CD4-positive, CD25-positive, alpha-beta regulatory T cell (primary cell): ENCODE measurements around the gene CYP2D6. TPM values are rescaled to one million over a fixed set of nuclear protein-coding genes. Genes with fewer than 3 reads are reported as not detected.

Experiments used
- ATAC-seq, 2 donors: fragments of 150-1000 bp; cut with Tn5 transposase; one replicate each; pipeline ENCODE4 v1.10.0; 2021; ENCODE audit warnings: low read depth in 2 of 2, moderate number of reproducible peaks in 2 of 2, moderate library complexity in 1 of 2
- DNase-seq, 3 donors: peaks; one replicate each; pipeline versions ENCODE4 v3.0.0 to v3.0.0-alpha.2; 2012 to 2022; ENCODE audit warnings: mixed read lengths in 1 of 3
- H3K27ac ChIP-seq: one replicate; pipeline ENCODE4 v1.7.0; 2013; ENCODE audit warnings: mild to moderate bottlenecking, low read length; ENCODE audit not compliant: insufficient read depth, poor library complexity, severe bottlenecking
- H3K27me3 ChIP-seq: one replicate; pipeline ENCODE4 v1.7.0; 2013; ENCODE audit warnings: low read length; ENCODE audit not compliant: control insufficient read depth, insufficient read depth
- H3K36me3 ChIP-seq: one replicate; pipeline ENCODE4 v1.7.0; 2013; ENCODE audit warnings: mild to moderate bottlenecking, low read length, moderate library complexity; ENCODE audit not compliant: control insufficient read depth, insufficient read depth
- H3K4me1 ChIP-seq: 2 replicates; pipeline ENCODE4 v1.7.0; 2013; ENCODE audit warnings: mild to moderate bottlenecking, low read length; ENCODE audit not compliant: insufficient read depth, control insufficient read depth, poor library complexity, severe bottlenecking
- H3K4me3 ChIP-seq: one replicate; pipeline ENCODE4 v1.7.0; 2013; ENCODE audit warnings: low read depth, mild to moderate bottlenecking, low read length, moderate library complexity
- H3K9me3 ChIP-seq, 2 experiments: 1 replicate in 1 of 2; 2 replicates in 1 of 2; pipeline ENCODE4 v1.7.0; 2013; ENCODE audit warnings: low read length in 2 of 2, mild to moderate bottlenecking in 1 of 2, moderate library complexity in 1 of 2; ENCODE audit not compliant: control insufficient read depth in 2 of 2
- H3K27ac Mint-ChIP-seq, 3 donors: one replicate each; pipeline ENCODE4 v1.8.0; 2020 to 2022; ENCODE audit warnings: mild to moderate bottlenecking in 3 of 3, mixed read lengths in 3 of 3, moderate library complexity in 2 of 3
- H3K27me3 Mint-ChIP-seq: one replicate; pipeline ENCODE4 v1.8.0; 2022; ENCODE audit warnings: mild to moderate bottlenecking, mixed read lengths
- H3K36me3 Mint-ChIP-seq: one replicate; pipeline ENCODE4 v1.8.0; 2020; ENCODE audit warnings: mixed read lengths
- H3K4me1 Mint-ChIP-seq, 4 donors: one replicate each; pipeline ENCODE4 v1.8.0; 2020 to 2022; ENCODE audit warnings: mixed read lengths in 4 of 4, mild to moderate bottlenecking in 1 of 4
- H3K4me3 Mint-ChIP-seq, 4 donors: one replicate each; pipeline ENCODE4 v1.8.0; 2020 to 2022; ENCODE audit warnings: mild to moderate bottlenecking in 4 of 4, mixed read lengths in 4 of 4, moderate library complexity in 3 of 4
- H3K9me3 Mint-ChIP-seq, 7 donors: one replicate each; pipeline ENCODE4 v1.8.0; 2020 to 2022; ENCODE audit warnings: mixed read lengths in 7 of 7, mild to moderate bottlenecking in 3 of 7, moderate library complexity in 2 of 7
- polyA plus RNA-seq, 4 donors: library from polyadenylated mRNA; unstranded; fragments of 300-500 nt; fragmentation: Illumina TruSeq; gene quantifications; one replicate each; pipeline ENCODE4 v1.2.3, GENCODE V29; 2021
- total RNA-seq: library from RNA; stranded (reverse); gene quantifications from one replicate; pipeline ENCODE4 v1.2.3, GENCODE V29; 2022

CYP2D6 gene
- total and polyA plus RNA-seq, 5 donors from 2014 or later = 0.17 to 9.0 (median 0.26) TPM; not detected in 2

DNA sequence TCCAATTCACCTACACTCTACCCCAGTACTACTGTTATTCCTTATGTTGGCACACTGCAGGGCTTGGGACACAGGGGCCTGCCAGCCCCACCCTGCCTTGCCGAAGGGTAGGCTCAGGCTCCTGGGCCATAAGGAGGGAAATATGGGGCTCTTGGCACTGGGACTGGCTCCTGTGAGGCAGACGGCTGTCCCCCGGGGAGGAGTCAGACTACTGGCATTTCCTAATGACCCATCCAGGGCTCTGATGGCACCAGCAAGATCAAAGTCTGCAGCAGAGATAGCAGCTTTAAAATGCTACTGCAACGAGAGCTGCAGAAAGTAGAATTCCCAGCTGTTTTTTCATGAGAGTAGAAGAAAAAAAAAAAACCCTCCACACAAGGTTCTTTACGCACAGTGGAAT is 42.2 kb upstream of the CYP2D6 start:
- no peak for ATAC-seq
- Histone ChIP-seq H3K4me3 (no peak overlapping the region), H3K4me1 (peaks cover 15% of the 10 kb centered on the region), H3K27ac (no peak overlapping the region), H3K36me3 (peaks cover 29% of the 10 kb centered on the region), H3K9me3 (no peaks in the 10 kb centered on the region), H3K27me3 (no peaks in the 10 kb centered on the region)
- Mint-ChIP-seq H3K4me1 (peaks cover 18 to 69% (median 42%) of the 10 kb centered on the region in 4 donors), H3K9me3 (no peaks in the 10 kb centered on the region), H3K36me3 (peaks cover 25% of the 10 kb centered on the region), H3K27me3 (no peaks in the 10 kb centered on the region), H3K27ac (peak overlapping the region in 2 of 3 donors; percentile 71 to 79), H3K4me3 (no peak overlapping the region)
- no peak for DNase-seq

GRCh38 chr22:42171946-42172719 is 41.5 kb upstream of the CYP2D6 start:
- no peaks in the 10 kb centered on the region for H3K9me3 ChIP-seq
- peaks cover 12 to 63% (median 36%) of the 10 kb centered on the region in 4 donors for H3K4me1 Mint-ChIP-seq
- H3K9me3 Mint-ChIP-seq = no peaks in the 10 kb centered on the region
- no peaks in the 10 kb centered on the region for H3K27me3 ChIP-seq
- ATAC-seq = no peak
- no peaks in the 10 kb centered on the region for H3K27me3 Mint-ChIP-seq
- H3K27ac Mint-ChIP-seq = peak overlapping the region in 2 of 3 donors; percentile 25 to 71
- H3K27ac ChIP-seq = peak overlapping the region; percentile 24
- peaks cover 24% of the 10 kb centered on the region for H3K36me3 Mint-ChIP-seq
- peaks cover 32% of the 10 kb centered on the region for H3K36me3 ChIP-seq
- H3K4me3 Mint-ChIP-seq = no peak overlapping the region
- DNase-seq = no peak
- H3K4me3 ChIP-seq = no peak overlapping the region
- H3K4me1 ChIP-seq = peaks cover 11% of the 10 kb centered on the region

GRCh38 chr22:42171417-42171816 is 40.8 kb upstream of the CYP2D6 start:
- Histone ChIP-seq H3K4me1 (peaks cover 11% of the 10 kb centered on the region), H3K4me3 (no peak overlapping the region), H3K9me3 (no peaks in the 10 kb centered on the region), H3K27me3 (no peaks in the 10 kb centered on the region), H3K27ac (no peak overlapping the region), H3K36me3 (peaks cover 39% of the 10 kb centered on the region)
- Mint-ChIP-seq H3K27me3 (no peaks in the 10 kb centered on the region), H3K36me3 (peaks cover 25% of the 10 kb centered on the region), H3K4me1 (peaks cover 6 to 56% (median 31%) of the 10 kb centered on the region in 4 donors), H3K27ac (no peak overlapping the region), H3K4me3 (no peak overlapping the region), H3K9me3 (no peaks in the 10 kb centered on the region)
- ATAC-seq (no peak), DNase-seq (no peak)

- H3K27ac Mint-ChIP-seq = no peak overlapping the region
Observed at GRCh38 chr22:42170946-42171345, 40.3 kb upstream of the CYP2D6 start.

GRCh38 chr22:42169055-42169469 is 38.5 kb upstream of the CYP2D6 start:
- peaks cover 28% of the 10 kb centered on the region for H3K36me3 Mint-ChIP-seq
- H3K4me3 Mint-ChIP-seq = no peak overlapping the region
- peaks cover 6% of the 10 kb centered on the region for H3K4me1 ChIP-seq
- peak overlapping the region in 1 of 3 donors; percentile 54 for H3K27ac Mint-ChIP-seq
- H3K27me3 Mint-ChIP-seq = no peaks in the 10 kb centered on the region
- DNase-seq = peak; percentile 70 to 75 (median 73)
- H3K36me3 ChIP-seq = peaks cover 55% of the 10 kb centered on the region
- H3K4me1 Mint-ChIP-seq = peaks cover 5 to 44% (median 22%) of the 10 kb centered on the region in 4 donors
- ATAC-seq = peak; percentile 92 to 95
- H3K27ac ChIP-seq = no peak overlapping the region
- H3K9me3 Mint-ChIP-seq = no peaks in the 10 kb centered on the region
- no peak overlapping the region for H3K4me3 ChIP-seq
- no peaks in the 10 kb centered on the region for H3K9me3 ChIP-seq
- H3K27me3 ChIP-seq = no peaks in the 10 kb centered on the region

More at GRCh38 chr22:42170946-42171345, 40.3 kb upstream of the CYP2D6 start:
- Histone ChIP-seq H3K4me3 (no peak overlapping the region), H3K27ac (no peak overlapping the region), H3K9me3 (no peaks in the 10 kb centered on the region), H3K4me1 (peaks cover 11% of the 10 kb centered on the region), H3K36me3 (peaks cover 41% of the 10 kb centered on the region), H3K27me3 (no peaks in the 10 kb centered on the region)
- no peaks in the 10 kb centered on the region for H3K27me3 Mint-ChIP-seq
- no peak overlapping the region for H3K4me3 Mint-ChIP-seq
- H3K4me1 Mint-ChIP-seq = peaks cover 5 to 51% (median 27%) of the 10 kb centered on the region in 4 donors
- ATAC-seq = no peak
- no peaks in the 10 kb centered on the region for H3K9me3 Mint-ChIP-seq
- H3K36me3 Mint-ChIP-seq = peaks cover 21% of the 10 kb centered on the region
- DNase-seq = no peak

- Histone ChIP-seq H3K4me3 (no peak overlapping the region), H3K27ac (no peak overlapping the region), H3K27me3 (no peaks in the 10 kb centered on the region), H3K9me3 (no peaks in the 10 kb centered on the region), H3K4me1 (peaks cover under 1% of the 10 kb centered on the region), H3K36me3 (peaks cover 55% of the 10 kb centered on the region)
- H3K27me3 Mint-ChIP-seq = no peaks in the 10 kb centered on the region
- peak overlapping the region in 1 of 3 donors; percentile 54 for H3K27ac Mint-ChIP-seq
- no peak for ATAC-seq
- DNase-seq = no peak
- H3K4me3 Mint-ChIP-seq = no peak overlapping the region
- H3K36me3 Mint-ChIP-seq = peaks cover 30% of the 10 kb centered on the region
- peaks cover 5 to 41% (median 19%) of the 10 kb centered on the region in 4 donors for H3K4me1 Mint-ChIP-seq
- no peaks in the 10 kb centered on the region for H3K9me3 Mint-ChIP-seq
Observed at GRCh38 chr22:42168476-42168875, 37.9 kb upstream of the CYP2D6 start.

- ATAC-seq = no peak
- Histone ChIP-seq H3K9me3 (no peaks in the 10 kb centered on the region), H3K36me3 (peaks cover 49% of the 10 kb centered on the region), H3K27me3 (no peaks in the 10 kb centered on the region), H3K4me3 (no peak overlapping the region), H3K27ac (no peak overlapping the region), H3K4me1 (no peaks in the 10 kb centered on the region)
- H3K27ac Mint-ChIP-seq = no peak overlapping the region
- no peaks in the 10 kb centered on the region for H3K9me3 Mint-ChIP-seq
- no peaks in the 10 kb centered on the region for H3K27me3 Mint-ChIP-seq
- peaks cover 30% of the 10 kb centered on the region for H3K36me3 Mint-ChIP-seq
- H3K4me1 Mint-ChIP-seq = peaks cover under 1 to 28% (median 10%) of the 10 kb centered on the region in 4 donors
- no peak for DNase-seq
- no peak overlapping the region for H3K4me3 Mint-ChIP-seq
Observed at GRCh38 chr22:42167066-42167465, 36.5 kb upstream of the CYP2D6 start.

- ATAC-seq (no peak), DNase-seq (no peak)
- H3K9me3 Mint-ChIP-seq = no peaks in the 10 kb centered on the region
- Histone ChIP-seq H3K36me3 (peaks cover 50% of the 10 kb centered on the region), H3K27ac (no peak overlapping the region), H3K4me3 (no peak overlapping the region), H3K9me3 (no peaks in the 10 kb centered on the region), H3K4me1 (no peaks in the 10 kb centered on the region), H3K27me3 (no peaks in the 10 kb centered on the region)
- H3K4me1 Mint-ChIP-seq = peaks cover 0 to 13% (median 6%) of the 10 kb centered on the region in 4 donors
- no peaks in the 10 kb centered on the region for H3K27me3 Mint-ChIP-seq
- peaks cover 30% of the 10 kb centered on the region for H3K36me3 Mint-ChIP-seq
- H3K27ac Mint-ChIP-seq = peak overlapping the region; percentile 59 to 90 (median 62)
- no peak overlapping the region for H3K4me3 Mint-ChIP-seq
Observed at GRCh38 chr22:42164901-42165300, 34.3 kb upstream of the CYP2D6 start.
